Mesenchymal stem cell (in vitro differentiated cells and primary cell): Measurements from ENCODE around the gene UBXN10.

Experiments used
- DNase-seq: peaks from one replicate; pipeline ENCODE4 v3.0.0-alpha.2; 2013
- H2AFZ ChIP-seq: one replicate; pipeline ENCODE4 v1.6.1; 2013; ENCODE audit warnings: low read depth, mild to moderate bottlenecking, control low read depth, inconsistent platforms, low read length, moderate library complexity
- H2AK5ac ChIP-seq: 2 replicates; pipeline ENCODE4 v1.6.1; 2013; ENCODE audit warnings: low read length, moderate library complexity, mild to moderate bottlenecking, inconsistent platforms; ENCODE audit not compliant: severe bottlenecking
- H2BK120ac ChIP-seq: one replicate; pipeline ENCODE4 v1.6.1; 2013; ENCODE audit warnings: low read depth, mild to moderate bottlenecking, inconsistent platforms, low read length, moderate library complexity
- H2BK12ac ChIP-seq, 2 experiments: one replicate each; pipeline ENCODE4 v1.6.1; 2013; ENCODE audit warnings: inconsistent platforms in 2 of 2, low read length in 2 of 2, mild to moderate bottlenecking in 2 of 2, moderate library complexity in 2 of 2, control low read depth in 1 of 2
- H2BK15ac ChIP-seq: one replicate; pipeline ENCODE4 v1.6.1; 2013; ENCODE audit warnings: mild to moderate bottlenecking, low read depth, inconsistent platforms; ENCODE audit not compliant: poor library complexity, severe bottlenecking
- H2BK5ac ChIP-seq: 2 replicates; pipeline ENCODE4 v1.6.1; 2013; ENCODE audit warnings: low read depth, mild to moderate bottlenecking, low read length, control low read depth, inconsistent platforms; ENCODE audit not compliant: poor library complexity, severe bottlenecking
- H3K14ac ChIP-seq, 2 experiments: one replicate each; pipeline ENCODE4 v1.6.1; 2013; ENCODE audit warnings: inconsistent platforms in 2 of 2, low read length in 2 of 2, control low read depth in 1 of 2, mild to moderate bottlenecking in 1 of 2, moderate library complexity in 1 of 2
- H3K18ac ChIP-seq, 2 experiments: one replicate each; pipeline ENCODE4 v1.6.1; 2013; ENCODE audit warnings: inconsistent platforms in 2 of 2, low read length in 2 of 2, control low read depth in 1 of 2, low read depth in 1 of 2, mild to moderate bottlenecking in 1 of 2
- H3K23ac ChIP-seq, 2 experiments: one replicate each; pipeline ENCODE4 v1.6.1; 2013; ENCODE audit warnings: inconsistent platforms in 2 of 2, low read length in 2 of 2, mild to moderate bottlenecking in 2 of 2, moderate library complexity in 2 of 2, control low read depth in 1 of 2
- H3K27ac ChIP-seq: 2 replicates; pipeline ENCODE4 v1.5.1; 2013; ENCODE audit warnings: mild to moderate bottlenecking, moderate library complexity, low read length, control low read depth, inconsistent platforms; ENCODE audit not compliant: poor library complexity, severe bottlenecking
- H3K27me3 ChIP-seq, 2 experiments: 2 replicates each; pipeline versions ENCODE4 v1.6.1 to v1.7.0; 2013; ENCODE audit warnings: low read length in 2 of 2, mild to moderate bottlenecking in 2 of 2, moderate library complexity in 2 of 2, control low read depth in 1 of 2, inconsistent platforms in 1 of 2; ENCODE audit not compliant: control insufficient read depth in 1 of 2, insufficient read depth in 1 of 2
- H3K36me3 ChIP-seq, 2 experiments: 2 replicates each; pipeline versions ENCODE4 v1.6.1 to v1.7.0; 2013; ENCODE audit warnings: low read length in 2 of 2, control low read depth in 1 of 2, inconsistent platforms in 1 of 2, low read depth in 1 of 2, mild to moderate bottlenecking in 1 of 2; ENCODE audit not compliant: insufficient read depth in 2 of 2, control insufficient read depth in 1 of 2
- H3K4ac ChIP-seq, 2 experiments: one replicate each; pipeline ENCODE4 v1.6.1; 2013; ENCODE audit warnings: inconsistent platforms in 2 of 2, low read length in 2 of 2, mild to moderate bottlenecking in 2 of 2, moderate library complexity in 2 of 2, control low read depth in 1 of 2, low read depth in 1 of 2
- H3K4me1 ChIP-seq: 2 replicates; pipeline ENCODE4 v1.6.1; 2013; ENCODE audit warnings: low read depth, low read length, control low read depth; ENCODE audit not compliant: control insufficient read depth, insufficient read depth
- H3K4me2 ChIP-seq: 2 replicates; pipeline ENCODE4 v1.6.1; 2013; ENCODE audit warnings: low read length, mild to moderate bottlenecking, inconsistent platforms; ENCODE audit not compliant: poor library complexity, severe bottlenecking
- H3K4me3 ChIP-seq, 2 experiments: 2 replicates each; pipeline versions ENCODE4 v1.5.1 to v1.7.0; 2013; ENCODE audit warnings: low read length in 2 of 2, mild to moderate bottlenecking in 2 of 2, control low read depth in 1 of 2, low read depth in 1 of 2; ENCODE audit not compliant: insufficient read depth in 1 of 2
- H3K79me1 ChIP-seq: replicated peaks from 2 replicates; pipeline ENCODE4 v1.6.1; 2013; ENCODE audit warnings: mild to moderate bottlenecking, control low read depth, low read length, inconsistent platforms; ENCODE audit not compliant: poor library complexity, severe bottlenecking
- H3K9ac ChIP-seq: 2 replicates; pipeline ENCODE4 v1.7.0; 2013; ENCODE audit warnings: mild to moderate bottlenecking, low read length, moderate library complexity
- H3K9me3 ChIP-seq: 2 replicates; pipeline ENCODE4 v1.7.0; 2013; ENCODE audit warnings: mild to moderate bottlenecking, low read length; ENCODE audit not compliant: control insufficient read depth
- H4K8ac ChIP-seq: one replicate; pipeline ENCODE4 v1.6.1; 2013; ENCODE audit warnings: inconsistent platforms, mild to moderate bottlenecking, low read length, moderate library complexity
- H4K91ac ChIP-seq: one replicate; pipeline ENCODE4 v1.6.1; 2013; ENCODE audit warnings: mild to moderate bottlenecking, low read length, inconsistent platforms
- WGBS: methylation state at CpG from one replicate; pipeline ENCODE4 v1.1.7; 2013; ENCODE audit warnings: mixed read lengths; 5-methylcytosine and 5-hydroxymethylcytosine counted together

Gene UBXN10

DNA sequence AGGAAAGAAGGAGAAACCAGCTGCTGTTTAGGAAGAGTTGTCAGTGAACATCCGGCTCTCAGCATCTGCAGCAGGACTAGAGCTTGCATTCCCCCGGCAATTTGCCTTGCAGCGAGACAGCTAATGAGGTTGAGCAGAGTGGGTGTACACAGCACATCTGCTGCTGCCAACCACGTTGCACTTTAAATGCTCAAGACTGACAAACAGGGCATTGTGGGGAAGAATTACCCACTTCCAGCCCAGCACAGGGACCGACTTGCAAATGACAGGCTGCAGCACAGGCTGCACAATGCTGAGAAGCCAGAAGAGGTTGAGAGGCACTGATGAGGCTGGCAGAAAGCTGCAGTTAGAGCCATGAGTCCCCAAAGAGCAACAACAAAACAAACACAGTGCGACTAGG, 48.0 kb downstream of the UBXN10 start:
- Histone ChIP-seq H3K9ac (no peak overlapping the region), H3K4ac (no peak overlapping the region), H2BK15ac (no peak overlapping the region), H3K14ac (no peak overlapping the region), H3K23ac (no peak overlapping the region), H2AFZ (no peak overlapping the region), H3K27ac (no peak overlapping the region), H4K91ac (no peak overlapping the region), H3K9me3 (no peaks in the 10 kb centered on the region), H4K8ac (no peak overlapping the region), H2BK12ac (no peak overlapping the region), H2BK120ac (no peak overlapping the region), H2BK5ac (no peak overlapping the region), H2AK5ac (no peak overlapping the region), H3K79me1 (no peaks in the 10 kb centered on the region), H3K36me3 (no peaks in the 10 kb centered on the region), H3K27me3 (peaks cover 33 to 70% of the 10 kb centered on the region in 2 experiments), H3K4me1 (no peaks in the 10 kb centered on the region), H3K18ac (no peak overlapping the region), H3K4me2 (no peak overlapping the region), H3K4me3 (no peak overlapping the region)
- 33% methylated on average over 6 of the region's 6 CpGs for WGBS
- no peak for DNase-seq

GRCh38 chr1:20234788-20235535, 49.1 kb downstream of the UBXN10 start:
- no peaks in the 10 kb centered on the region for H3K4me1 ChIP-seq
- no peak for DNase-seq
- H3K36me3 ChIP-seq, result no peaks in the 10 kb centered on the region
- no peak overlapping the region for H4K8ac ChIP-seq
- H2BK120ac ChIP-seq, result no peak overlapping the region
- no peak overlapping the region for H2AK5ac ChIP-seq
- no peak overlapping the region for H3K4me3 ChIP-seq
- H2AFZ ChIP-seq, result no peak overlapping the region
- H3K27ac ChIP-seq, result no peak overlapping the region
- no peak overlapping the region for H3K18ac ChIP-seq
- WGBS, result 71% methylated on average over 5 of the region's 6 CpGs
- H3K23ac ChIP-seq, result no peak overlapping the region
- H3K9me3 ChIP-seq, result no peaks in the 10 kb centered on the region
- H3K4me2 ChIP-seq, result no peak overlapping the region
- H3K14ac ChIP-seq, result no peak overlapping the region
- no peak overlapping the region for H2BK15ac ChIP-seq
- H4K91ac ChIP-seq, result no peak overlapping the region
- no peak overlapping the region for H3K4ac ChIP-seq
- no peak overlapping the region for H3K9ac ChIP-seq
- no peaks in the 10 kb centered on the region for H3K79me1 ChIP-seq
- H3K27me3 ChIP-seq, result peaks cover 27 to 64% of the 10 kb centered on the region in 2 experiments
- no peak overlapping the region for H2BK12ac ChIP-seq
- H2BK5ac ChIP-seq, result no peak overlapping the region

DNA sequence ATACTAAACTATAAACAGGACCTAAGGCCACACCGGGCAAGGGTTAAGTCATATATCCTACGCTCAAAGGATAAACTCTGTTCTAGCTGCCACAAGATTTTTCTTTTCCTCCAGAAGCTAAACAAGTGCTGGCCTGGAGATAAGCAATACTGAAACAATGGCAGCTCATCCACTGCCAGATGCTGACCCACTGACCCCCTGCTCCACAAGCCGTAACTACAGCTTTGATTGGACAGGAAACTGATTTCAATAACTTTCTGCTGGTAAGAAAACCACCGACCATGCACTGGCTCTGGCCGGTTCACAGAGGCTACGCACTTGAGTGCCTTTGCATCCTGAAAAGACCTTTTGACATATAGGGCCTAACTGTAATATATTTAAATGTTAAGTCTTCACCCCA, 51.8 kb downstream of the UBXN10 start:
- Histone ChIP-seq H3K36me3 (no peaks in the 10 kb centered on the region), H2BK15ac (no peak overlapping the region), H3K27me3 (peaks cover 25 to 80% of the 10 kb centered on the region in 2 experiments), H3K79me1 (no peaks in the 10 kb centered on the region), H3K27ac (no peak overlapping the region), H3K4me2 (no peak overlapping the region), H3K4ac (no peak overlapping the region), H3K14ac (no peak overlapping the region), H3K4me1 (no peaks in the 10 kb centered on the region), H3K9ac (no peak overlapping the region), H2BK12ac (no peak overlapping the region), H3K4me3 (no peak overlapping the region), H2BK120ac (no peak overlapping the region), H3K9me3 (no peaks in the 10 kb centered on the region), H3K23ac (no peak overlapping the region), H4K8ac (no peak overlapping the region), H2BK5ac (no peak overlapping the region), H2AFZ (no peak overlapping the region), H4K91ac (no peak overlapping the region), H3K18ac (no peak overlapping the region), H2AK5ac (no peak overlapping the region)
- WGBS, result 13% methylated on average over 6 of the region's 6 CpGs
- no peak for DNase-seq

DNA sequence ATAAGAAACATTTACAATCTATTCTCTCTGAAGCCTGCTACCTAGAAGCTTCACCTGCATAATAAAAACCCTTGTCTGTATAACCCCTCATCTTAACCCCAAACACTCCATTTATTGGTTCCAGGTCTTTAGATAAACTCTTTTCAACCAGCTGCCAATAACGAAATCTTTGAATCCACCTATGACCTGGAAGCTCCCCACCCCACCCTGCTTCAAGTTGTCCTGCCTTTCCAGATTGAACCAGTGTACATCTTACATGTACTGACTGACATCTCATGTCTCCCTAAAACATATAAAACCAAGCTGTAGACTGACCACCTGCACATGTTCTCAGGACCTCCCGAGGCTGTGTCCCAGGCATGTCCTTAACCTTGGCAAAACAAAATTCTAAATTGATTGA, 54.1 kb downstream of the UBXN10 start:
- no peak overlapping the region for H3K9ac ChIP-seq
- H3K4me2 ChIP-seq, result no peak overlapping the region
- H3K23ac ChIP-seq, result no peak overlapping the region
- H3K4ac ChIP-seq, result no peak overlapping the region
- H3K18ac ChIP-seq, result no peak overlapping the region
- H2BK5ac ChIP-seq, result no peak overlapping the region
- no peak overlapping the region for H2AK5ac ChIP-seq
- peaks cover 18 to 74% of the 10 kb centered on the region in 2 experiments for H3K27me3 ChIP-seq
- H2BK15ac ChIP-seq, result no peak overlapping the region
- no peak overlapping the region for H2AFZ ChIP-seq
- no peak overlapping the region for H2BK12ac ChIP-seq
- H3K9me3 ChIP-seq, result no peaks in the 10 kb centered on the region
- no peak overlapping the region for H3K27ac ChIP-seq
- no peak for DNase-seq
- H2BK120ac ChIP-seq, result no peak overlapping the region
- H3K79me1 ChIP-seq, result no peaks in the 10 kb centered on the region
- no peak overlapping the region for H3K4me3 ChIP-seq
- H4K8ac ChIP-seq, result no peak overlapping the region
- no peak overlapping the region for H4K91ac ChIP-seq
- no peaks in the 10 kb centered on the region for H3K4me1 ChIP-seq
- no peak overlapping the region for H3K14ac ChIP-seq
- WGBS, result 83% methylated on average over 2 of the region's 2 CpGs
- no peaks in the 10 kb centered on the region for H3K36me3 ChIP-seq
